Measurements from ENCODE around the gene BLACAT1. TPM values are rescaled to one million over a fixed set of nuclear protein-coding genes. Genes with fewer than 3 reads are reported as not detected.

The BLACAT1 gene
- polyA plus RNA-seq, 1 donor from 2014 or later, result 6.0 TPM

- Histone ChIP-seq H3K79me2 (replicated peaks; ENCODE audit: insufficient read depth, low read length) (peaks cover 30% of the 10 kb centered on the region), H3K4me3 (ENCODE audit: low read length) (peak overlapping the region; percentile 51), H3K36me3 (ENCODE audit: insufficient read depth, low read length) (peaks cover 4% of the 10 kb centered on the region), H3K9ac (ENCODE audit: low read length) (peak overlapping the region; percentile 49), H3F3A (ENCODE audit: insufficient read depth, low read length, poor library complexity, severe bottlenecking) (peaks cover 4% of the 10 kb centered on the region), H4K20me1 (ENCODE audit: insufficient read depth) (peaks cover 4% of the 10 kb centered on the region), H3K4me2 (ENCODE audit: low read length) (no peak overlapping the region), H3K9me3 (ENCODE audit: low read length) (no peaks in the 10 kb centered on the region), H2AFZ (ENCODE audit: low read depth, low read length) (no peak overlapping the region), H3K9me2 (ENCODE audit: insufficient read depth, low read length) (no peaks in the 10 kb centered on the region), H3K27ac (ENCODE audit: low read length) (no peak overlapping the region), H3K27me3 (ENCODE audit: insufficient read depth, low read depth, low read length) (no peaks in the 10 kb centered on the region)
- no peak for TF ChIP-seq EP300 (conservative IDR thresholded peaks at IDR 0.05; ENCODE audit: poor library complexity, severe bottlenecking)
These were observed 10.3 kb downstream of the BLACAT1 start for GRCh38 chr1:205445646-205445935.

DNA sequence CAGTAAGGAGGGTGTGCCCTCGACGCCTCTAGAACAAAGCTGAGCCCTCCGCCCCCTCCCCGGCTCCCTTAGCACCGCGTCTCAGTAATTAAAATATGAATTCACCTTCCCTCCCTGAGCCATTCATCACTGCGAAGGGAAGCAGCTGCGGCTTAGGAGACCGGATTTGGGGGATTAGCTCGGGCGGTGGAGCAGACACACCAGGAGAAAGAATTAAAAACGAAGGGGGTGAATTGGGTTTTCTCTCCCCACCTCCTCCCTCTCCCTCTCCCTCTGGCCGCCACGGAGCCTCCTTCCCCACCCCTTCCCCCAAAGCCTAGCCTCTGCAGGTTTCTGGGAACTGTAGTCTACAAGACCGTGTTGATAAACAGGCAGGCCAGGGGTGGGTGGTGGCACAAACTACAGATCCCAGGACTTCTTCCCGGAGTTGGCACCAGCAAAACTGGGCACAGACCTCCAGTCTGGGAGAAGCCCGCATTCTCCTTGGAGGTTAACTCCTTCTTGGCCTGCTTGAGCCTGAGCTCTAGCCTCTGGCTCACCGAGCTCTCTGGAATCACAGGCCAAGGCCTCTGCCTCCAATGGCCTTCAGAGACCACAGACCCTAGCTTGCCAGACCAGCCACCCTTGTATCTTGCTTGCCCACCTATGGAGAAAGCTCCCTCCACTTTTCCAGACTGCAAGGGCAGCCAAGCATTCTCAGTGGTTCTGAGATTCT, 10.8 kb downstream of the BLACAT1 start:
- no peak for TF ChIP-seq CTCF (IDR thresholded peaks at IDR 0.05; ENCODE audit: poor library complexity, severe bottlenecking)
- TF ChIP-seq REST (IDR thresholded peaks at IDR 0.05; ENCODE audit: borderline replicate concordance), result no peak
- no peak for TF ChIP-seq MXI1 (conservative IDR thresholded peaks at IDR 0.05; ENCODE audit: poor library complexity, severe bottlenecking)
- TF ChIP-seq RAD21 (conservative IDR thresholded peaks at IDR 0.05), result no peak
- Histone ChIP-seq H3K4me3 (ENCODE audit: low read length) (peak overlapping the region; percentile 51), H3K4me2 (ENCODE audit: low read length) (no peak overlapping the region), H3K27me3 (ENCODE audit: insufficient read depth, low read depth, low read length) (no peaks in the 10 kb centered on the region), H4K20me1 (ENCODE audit: insufficient read depth) (peaks cover 4% of the 10 kb centered on the region), H3K79me2 (replicated peaks; ENCODE audit: insufficient read depth, low read length) (peaks cover 25% of the 10 kb centered on the region), H3K9me3 (ENCODE audit: low read length) (no peaks in the 10 kb centered on the region), H3K27ac (ENCODE audit: low read length) (peak overlapping the region; percentile 1), H2AFZ (ENCODE audit: low read depth, low read length) (no peak overlapping the region), H3F3A (ENCODE audit: insufficient read depth, low read length, poor library complexity, severe bottlenecking) (peaks cover 4% of the 10 kb centered on the region), H3K9me2 (ENCODE audit: insufficient read depth, low read length) (no peaks in the 10 kb centered on the region), H3K9ac (ENCODE audit: low read length) (peak overlapping the region; percentile 49), H3K36me3 (ENCODE audit: insufficient read depth, low read length) (peaks cover 4% of the 10 kb centered on the region)

DNA sequence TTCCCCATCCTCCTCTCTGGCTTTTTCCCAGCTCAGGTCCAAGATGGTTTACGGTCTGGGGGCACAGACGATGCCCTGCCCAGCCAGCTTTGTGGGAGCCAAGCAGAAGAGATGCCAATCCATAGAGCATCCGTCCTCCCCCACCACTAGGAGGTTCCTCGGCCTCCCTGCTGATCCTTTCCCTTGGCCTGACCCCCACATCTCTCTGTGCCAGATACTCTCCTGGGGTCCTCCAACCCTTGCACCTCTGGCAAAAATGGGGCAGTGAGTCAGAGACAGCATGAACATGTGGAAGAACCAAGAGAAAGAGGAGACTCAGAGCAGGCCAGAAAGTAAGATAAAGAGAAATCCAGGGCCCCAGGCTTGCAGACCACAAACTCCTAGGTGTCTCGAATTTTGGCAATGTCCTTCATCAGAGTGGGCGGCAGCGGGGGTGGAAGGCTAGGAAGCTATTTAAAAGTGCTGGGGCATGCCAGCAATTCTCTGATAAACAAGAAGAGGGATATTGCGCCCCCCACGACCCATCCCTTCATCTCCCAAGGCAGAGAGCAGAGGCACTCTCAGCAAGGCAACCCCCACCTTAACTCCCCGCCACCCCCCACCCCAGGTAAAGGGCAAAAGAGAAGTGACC, 11.4 kb downstream of the BLACAT1 start:
- H3K9me2 ChIP-seq (ENCODE audit: insufficient read depth, low read length), result no peaks in the 10 kb centered on the region
- TF ChIP-seq CTCF (IDR thresholded peaks at IDR 0.05; ENCODE audit: poor library complexity, severe bottlenecking), result no peak
- TF ChIP-seq POLR2AphosphoS5 (IDR thresholded peaks at IDR 0.05), result no peak
- TF ChIP-seq EP300 (conservative IDR thresholded peaks at IDR 0.05; ENCODE audit: poor library complexity, severe bottlenecking), result no peak
- TF ChIP-seq REST (IDR thresholded peaks at IDR 0.05; ENCODE audit: borderline replicate concordance), result no peak
- no peak for TF ChIP-seq SMC3 (conservative IDR thresholded peaks at IDR 0.05; ENCODE audit: poor library complexity)
- no peak overlapping the region for H2AFZ ChIP-seq (ENCODE audit: low read depth, low read length)
- H3K36me3 ChIP-seq (ENCODE audit: insufficient read depth, low read length), result peaks cover 4% of the 10 kb centered on the region
- peaks cover 4% of the 10 kb centered on the region for H3F3A ChIP-seq (ENCODE audit: insufficient read depth, low read length, poor library complexity, severe bottlenecking)
- no peaks in the 10 kb centered on the region for H3K27me3 ChIP-seq (ENCODE audit: insufficient read depth, low read depth, low read length)
- peaks cover 22% of the 10 kb centered on the region for H3K79me2 ChIP-seq (replicated peaks; ENCODE audit: insufficient read depth, low read length)
- H3K9me3 ChIP-seq (ENCODE audit: low read length), result no peaks in the 10 kb centered on the region
- no peak overlapping the region for H3K4me2 ChIP-seq (ENCODE audit: low read length)
- no peak overlapping the region for H3K27ac ChIP-seq (ENCODE audit: low read length)
- H3K9ac ChIP-seq (ENCODE audit: low read length), result peak overlapping the region; percentile 49
- peak overlapping the region; percentile 51 for H3K4me3 ChIP-seq (ENCODE audit: low read length)
- H4K20me1 ChIP-seq (ENCODE audit: insufficient read depth), result peaks cover 4% of the 10 kb centered on the region
